ENCODE data around the gene THAP4.

Gene THAP4

DNA sequence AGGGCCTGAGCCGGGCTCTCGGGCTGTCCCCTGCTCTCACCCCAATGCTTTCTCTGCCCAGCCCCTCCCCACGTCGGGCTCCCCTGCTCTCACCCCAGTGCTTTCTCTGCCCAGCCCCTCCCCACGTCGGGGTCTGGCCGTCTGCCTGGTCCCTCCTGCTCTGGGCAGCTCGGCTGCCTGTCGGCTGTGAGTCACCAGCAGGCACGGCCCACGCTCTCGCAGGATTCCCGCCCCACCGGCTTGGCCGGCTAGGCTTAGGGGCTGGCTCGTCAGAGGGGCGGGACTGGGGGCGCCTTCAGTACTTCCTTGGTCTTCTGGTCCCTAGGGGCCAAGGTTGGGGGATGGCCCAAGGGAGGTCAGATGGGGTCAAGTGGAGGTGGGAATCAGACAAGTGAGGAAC is 75.1 kb downstream of the THAP4 start:
- DNase-seq = no peak

GRCh38 chr2:241560883-241561474 is 76.0 kb downstream of the THAP4 start:
- DNase-seq = no peak

DNA sequence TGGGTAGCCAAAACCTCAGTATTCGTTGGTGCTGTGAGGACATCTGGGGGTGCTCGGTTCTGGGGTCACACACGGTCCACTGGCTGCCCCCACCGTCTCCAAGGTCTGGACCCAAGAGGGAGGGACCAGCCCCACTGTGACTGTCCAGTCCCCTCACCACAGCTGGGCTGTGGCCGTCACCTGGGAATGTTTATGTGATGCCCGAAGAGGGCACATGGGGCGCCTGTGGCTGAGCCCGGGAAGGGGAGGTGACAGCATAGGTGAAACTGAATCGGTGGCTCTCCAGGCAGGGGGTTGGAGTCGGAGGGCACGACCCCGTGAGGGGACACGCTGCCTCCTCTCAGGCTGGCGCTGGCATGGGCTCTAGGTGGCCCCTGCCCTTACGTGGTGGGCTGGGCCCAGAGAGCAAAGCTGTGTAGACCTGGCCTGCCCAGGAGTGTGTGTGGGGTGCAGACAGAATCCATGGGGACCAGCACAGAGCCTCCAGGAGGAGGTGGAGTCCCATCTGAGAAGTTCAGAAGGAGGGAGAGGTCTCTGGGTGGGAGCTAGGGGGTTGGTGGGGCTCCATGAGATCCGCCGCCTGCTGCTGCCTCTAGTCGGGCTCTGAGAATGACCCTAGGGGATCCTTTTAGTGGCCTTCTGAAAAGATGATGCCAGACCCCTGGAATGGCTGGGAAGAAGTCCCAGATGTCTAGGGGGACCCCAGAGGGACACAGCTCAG is 76.6 kb downstream of the THAP4 start:
- no peak for DNase-seq

DNA sequence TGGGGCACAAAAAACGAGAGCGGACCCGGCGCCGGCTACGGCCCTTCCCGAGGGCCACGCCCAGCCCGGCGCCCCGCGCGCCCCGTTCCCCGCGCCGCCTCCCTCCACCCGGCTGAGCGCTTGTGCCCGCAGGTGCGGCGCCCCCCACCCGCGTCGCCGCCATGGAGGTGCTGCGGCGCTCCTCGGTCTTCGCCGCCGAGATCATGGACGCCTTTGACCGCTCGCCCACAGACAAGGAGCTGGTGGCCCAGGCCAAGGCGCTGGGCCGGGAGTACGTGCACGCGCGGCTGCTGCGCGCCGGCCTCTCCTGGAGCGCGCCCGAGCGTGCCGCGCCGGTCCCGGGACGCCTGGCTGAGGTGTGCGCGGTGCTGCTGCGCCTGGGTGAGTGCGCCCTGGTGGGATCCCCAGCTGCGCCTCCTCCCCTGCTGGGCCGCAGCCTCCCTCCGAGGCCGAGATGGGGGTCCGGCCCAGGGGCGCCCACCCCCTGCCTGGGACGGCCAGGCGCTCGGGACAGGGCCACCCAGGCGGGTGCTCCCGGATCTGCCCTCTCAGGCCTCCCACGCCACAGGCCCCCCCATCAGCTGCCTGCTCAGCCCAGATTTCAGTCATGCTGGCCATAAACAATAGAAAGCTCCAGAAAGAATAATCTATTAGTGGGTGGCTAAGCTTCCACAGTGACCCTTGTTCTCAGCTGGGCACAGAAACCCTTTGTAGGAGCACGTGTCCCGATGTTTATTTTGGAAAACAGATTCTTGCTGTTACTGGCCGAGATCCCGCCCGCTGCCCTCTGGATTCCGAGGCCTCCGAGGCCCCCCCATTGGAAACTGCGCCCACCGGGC is 77.4 kb downstream of the THAP4 start:
- no peak for DNase-seq

GRCh38 chr2:241558532-241559322 is 78.2 kb downstream of the THAP4 start, which contains the start of gene BOK:
BOK (plus strand) TSS chr2:241558745; CDS start chr2:241559484, 739 bp downstream.
- no peak for DNase-seq

DNA sequence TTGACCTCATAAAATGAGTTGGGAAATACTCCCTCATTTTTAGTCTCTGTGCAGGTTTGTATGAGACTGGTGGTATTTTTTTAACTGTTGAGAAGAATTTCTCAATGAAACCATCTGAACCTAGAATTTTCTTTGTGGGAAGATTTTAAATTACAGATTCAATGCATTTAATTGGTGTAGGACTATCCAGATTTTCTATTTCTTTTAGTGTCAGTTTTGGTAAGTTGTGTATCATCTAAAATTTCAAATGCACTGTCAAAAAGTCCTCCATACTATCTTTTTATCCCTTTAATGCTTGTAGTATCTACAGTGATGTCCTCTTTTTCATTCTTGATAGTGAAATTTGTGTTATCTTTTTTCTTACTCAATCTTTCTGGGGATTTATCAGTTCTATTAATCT is 80.2 kb downstream of the THAP4 start:
- DNase-seq = no peak

DNA sequence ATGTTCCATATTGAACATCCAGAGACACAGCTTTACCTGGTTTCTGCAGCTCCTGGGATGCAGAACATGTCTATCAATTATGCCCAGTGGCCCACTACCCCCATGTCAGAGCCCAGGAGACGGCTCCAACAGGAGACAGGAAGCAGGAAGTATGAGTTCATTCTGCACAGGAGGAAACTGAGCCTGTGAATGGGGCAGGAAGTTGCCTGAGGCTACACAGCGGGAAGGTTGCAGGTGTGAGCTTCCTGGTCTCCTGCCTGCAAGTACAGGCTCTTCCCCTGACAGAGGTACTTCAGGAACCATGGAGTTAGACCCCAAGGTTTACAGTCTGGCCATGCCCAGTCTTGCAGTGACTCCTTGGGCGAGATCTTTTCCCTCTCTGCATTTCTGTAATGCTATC is 81.2 kb downstream of the THAP4 start:
- no peak for DNase-seq

DNA sequence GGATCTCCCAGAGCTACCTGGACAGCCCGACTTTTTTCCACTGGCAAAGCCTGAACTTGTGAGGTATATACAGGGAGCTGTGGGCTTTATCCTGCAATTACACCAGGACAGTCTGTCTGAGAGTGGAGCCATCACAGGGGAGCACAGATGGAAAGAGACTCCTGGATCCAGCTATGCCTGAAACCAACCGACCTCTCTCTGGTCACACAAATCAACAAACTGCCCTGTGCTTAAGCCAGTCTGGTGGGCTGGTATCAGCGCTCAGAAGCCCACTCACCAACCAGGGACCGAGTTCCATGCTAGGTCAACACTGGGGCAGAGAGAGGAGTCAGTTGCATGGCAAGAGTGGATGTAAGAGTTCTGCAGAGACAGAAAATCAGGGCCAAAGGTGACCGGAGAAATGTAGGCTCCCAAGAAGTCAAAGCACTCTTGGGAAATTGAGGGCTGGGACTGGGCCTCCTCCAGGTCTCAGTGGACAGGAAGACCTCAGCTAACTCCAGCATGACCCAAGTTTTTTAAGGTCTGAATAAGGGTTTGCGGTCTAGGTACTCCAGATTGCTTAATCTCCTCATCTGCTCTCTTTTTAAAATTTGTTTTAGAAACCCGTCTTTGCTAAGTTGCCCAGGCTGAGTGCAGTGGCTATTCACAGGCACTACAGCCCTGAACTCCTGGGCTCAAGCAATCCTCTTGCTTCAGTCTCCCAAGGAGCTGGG is 82.2 kb downstream of the THAP4 start:
- no peak for DNase-seq

DNA sequence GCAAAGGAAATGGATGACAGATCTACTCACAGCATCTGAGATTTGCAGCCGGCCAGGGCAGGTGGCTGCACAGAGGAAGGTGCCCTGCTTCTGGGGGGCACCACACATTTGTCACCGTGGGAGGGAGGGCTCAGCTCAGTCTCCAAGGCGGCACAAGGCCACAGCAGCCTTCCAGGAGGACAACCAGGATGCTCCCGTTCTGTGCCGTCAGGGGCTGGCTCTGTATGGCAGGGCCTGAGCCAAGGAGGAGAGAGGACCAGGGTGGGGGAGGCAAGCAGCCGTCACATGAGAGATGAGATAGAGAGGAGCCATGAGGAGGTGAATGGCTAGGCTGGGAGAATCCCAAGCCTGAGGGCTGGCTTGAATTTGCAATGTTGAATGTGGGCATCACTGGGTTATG is 83.0 kb downstream of the THAP4 start:
- DNase-seq = no peak

DNA sequence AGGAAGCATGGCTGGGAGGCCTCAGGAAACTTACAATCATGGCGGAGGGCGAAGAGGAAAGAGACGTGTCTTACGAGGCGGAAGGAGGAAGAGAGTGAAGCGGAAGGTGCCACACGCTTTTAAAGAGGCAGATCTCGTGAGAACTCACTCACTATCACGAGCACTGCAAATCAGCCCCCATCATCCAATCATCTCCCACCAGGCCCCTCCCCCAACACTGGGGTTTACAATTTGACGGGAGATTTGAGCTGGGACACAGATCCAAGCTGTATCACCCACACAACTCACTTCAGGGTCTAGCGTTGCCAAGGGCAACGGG is 83.5 kb downstream of the THAP4 start:
- DNase-seq = no peak

- DNase-seq = no peak
Observed at GRCh38 chr2:241551998-241552737, 84.8 kb downstream of the THAP4 start.

DNA sequence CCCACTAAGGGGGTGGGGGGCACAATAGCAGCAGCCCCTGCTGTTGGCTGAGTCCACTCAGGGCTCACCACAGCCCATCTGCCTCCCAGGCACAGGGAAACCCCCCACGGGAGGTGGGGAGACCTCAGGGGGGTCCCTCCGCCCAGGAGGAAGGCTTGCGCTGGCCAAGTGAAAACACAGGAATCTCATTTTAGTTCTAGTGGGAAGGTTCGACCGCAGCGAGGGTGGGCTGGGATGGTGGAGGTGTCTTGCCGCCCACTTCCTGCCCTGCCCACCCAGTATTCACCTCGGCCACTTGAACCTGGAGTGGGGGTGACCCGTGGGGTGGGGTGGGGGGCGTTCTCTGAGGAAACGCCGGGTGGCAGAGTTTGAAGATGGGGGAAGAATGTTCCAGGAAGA is 85.4 kb downstream of the THAP4 start:
- DNase-seq = no peak

DNA sequence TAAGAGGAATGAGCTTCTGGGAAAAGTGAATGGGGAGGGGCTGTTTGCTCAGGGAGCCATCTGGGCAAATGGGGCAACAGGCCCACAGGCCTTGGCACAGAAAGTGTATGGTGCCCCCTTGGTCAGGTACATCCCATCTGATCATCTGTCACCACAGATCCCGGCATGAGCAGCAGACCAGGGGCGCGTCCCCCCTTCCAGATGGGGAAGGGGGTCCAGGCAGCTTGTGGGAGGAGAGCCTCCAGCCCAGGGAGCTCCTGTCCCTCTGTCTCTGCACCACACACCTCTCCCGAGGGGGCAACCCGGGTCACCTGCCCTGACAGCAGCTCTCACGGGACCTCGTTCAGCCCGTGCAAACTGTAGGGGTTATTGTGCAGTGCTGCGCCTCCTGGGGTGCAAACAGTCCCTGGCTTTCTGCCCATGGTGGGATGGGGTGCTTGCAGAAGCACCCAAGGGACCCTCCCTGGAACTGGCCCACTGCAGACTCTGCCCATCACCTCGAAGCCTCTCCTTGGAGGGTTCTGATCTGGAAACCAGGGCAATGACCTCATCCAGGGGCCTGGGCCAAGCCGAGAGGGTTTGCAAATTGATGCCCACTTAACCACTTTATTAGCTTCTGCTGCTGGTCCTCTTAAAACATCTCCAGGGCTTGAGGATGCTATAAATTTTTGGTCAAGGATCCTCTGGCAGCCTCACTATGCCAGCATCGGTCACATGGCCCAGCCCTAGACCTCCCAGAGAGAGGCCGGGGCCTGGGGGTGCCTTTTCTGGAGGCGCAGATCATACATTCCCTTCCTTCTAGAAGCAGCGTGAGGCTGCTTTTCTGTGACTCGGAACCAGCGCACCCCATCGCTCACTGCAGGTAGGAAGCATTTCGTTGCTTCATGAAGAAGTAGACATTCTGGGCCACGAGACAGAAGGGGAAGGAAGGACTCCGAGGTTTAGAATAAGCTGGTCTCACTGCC is 86.1 kb downstream of the THAP4 start:
- no peak for DNase-seq

DNA sequence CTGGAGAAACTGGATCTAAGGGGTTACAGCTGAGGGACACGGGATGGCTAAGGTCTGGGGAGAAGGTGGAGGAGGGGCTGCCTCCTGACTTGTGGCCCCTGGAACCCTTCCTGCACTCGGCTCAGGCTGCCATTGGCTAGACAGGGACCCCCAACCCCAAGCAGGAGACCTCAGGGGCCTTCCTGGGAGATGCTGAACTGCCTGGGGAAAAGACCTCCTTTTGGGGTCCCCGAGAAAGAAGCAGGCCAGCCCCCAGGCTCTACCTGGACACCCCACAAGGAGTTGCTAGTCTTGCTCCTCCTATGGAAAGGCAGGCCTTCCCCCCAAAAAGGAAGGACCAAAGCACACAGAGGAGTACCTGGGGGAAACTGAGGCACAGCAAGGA is 88.5 kb downstream of the THAP4 start:
- no peak for DNase-seq

DNA sequence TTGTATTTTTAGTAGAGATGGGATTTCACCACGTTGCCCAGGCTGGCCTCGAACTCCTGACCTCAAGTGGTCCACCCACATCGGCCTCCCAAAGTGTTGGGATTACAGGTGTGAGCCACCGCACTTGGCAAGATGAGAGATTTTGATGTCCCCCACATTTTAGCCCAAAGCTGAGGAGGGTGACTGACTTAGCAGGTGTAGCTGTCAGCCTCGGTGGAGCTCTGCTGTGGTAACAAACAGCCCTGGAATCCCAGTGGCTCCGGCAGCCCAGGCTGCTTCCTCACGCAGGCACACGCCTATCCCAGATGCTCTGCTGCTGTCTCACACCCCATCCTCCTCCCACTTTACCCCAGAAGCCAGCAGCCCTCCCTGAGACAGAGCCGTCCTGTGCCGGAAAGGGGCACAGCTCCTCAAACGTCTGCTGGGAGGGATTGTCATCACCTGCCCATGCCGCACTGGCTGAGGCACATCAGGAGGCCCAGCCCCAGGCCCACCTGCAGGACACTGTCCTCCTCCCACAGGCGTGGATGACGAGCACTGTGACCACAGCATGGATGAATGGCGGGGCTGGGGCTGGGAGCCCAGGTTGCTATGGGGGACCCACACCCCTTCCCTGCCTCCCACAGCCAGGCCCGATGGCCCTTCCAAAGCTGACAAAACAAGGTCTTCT is 89.0 kb downstream of the THAP4 start:
- no peak for DNase-seq

GRCh38 chr2:241546771-241547498 is 90.0 kb downstream of the THAP4 start:
- DNase-seq = no peak

DNA sequence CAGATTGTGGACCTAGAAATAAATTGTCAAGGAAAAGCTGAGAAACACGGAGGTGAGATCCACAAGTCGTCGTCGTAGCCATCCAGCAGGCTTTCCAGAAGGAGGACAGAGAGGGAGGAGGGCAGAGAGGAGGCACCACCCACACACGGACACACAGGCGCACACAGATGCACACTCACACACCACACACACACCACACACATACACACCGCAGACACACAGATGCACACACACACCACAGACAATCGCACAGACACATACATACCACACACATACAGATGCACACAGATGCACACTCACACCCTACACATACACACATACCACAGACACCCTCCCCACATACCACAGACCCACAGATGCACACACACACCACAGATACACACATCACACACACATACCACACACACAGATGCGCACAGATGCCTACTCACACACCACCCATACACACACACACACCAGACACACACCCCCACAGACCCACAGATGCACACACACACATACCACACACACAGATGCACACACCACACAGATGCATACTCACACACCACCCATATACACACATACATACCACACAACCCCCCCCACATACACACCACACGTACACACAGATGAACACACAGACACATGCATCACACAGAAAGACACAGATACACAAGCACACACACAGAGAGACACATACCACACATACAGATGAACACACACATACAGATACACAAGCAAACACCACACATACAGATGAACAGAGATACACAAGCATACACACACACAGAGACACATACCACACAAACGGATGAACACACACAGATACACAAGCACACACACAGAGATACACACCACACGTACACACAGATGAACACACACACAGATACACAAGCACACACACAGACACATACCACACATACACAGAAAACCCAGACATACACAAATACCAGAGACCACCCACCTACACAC is 91.2 kb downstream of the THAP4 start:
- DNase-seq = no peak

- no peak for DNase-seq
Observed at GRCh38 chr2:241545106-241545505, 91.9 kb downstream of the THAP4 start.

Data from NCI-H446 treated with DMSO at 0.1 percent for 48 hours (cell line).